Measurements from ENCODE around the gene SLC24A5. TPM values are rescaled to one million over a fixed set of nuclear protein-coding genes. Genes with fewer than 3 reads are reported as not detected.

The SLC24A5 gene
- total RNA-seq (2014; rRNA removed; shearing (Covaris generic)) (not detected in 2 replicates), total RNA-seq (2022) (not detected in 2 replicates), Bru-seq, nascent RNA (not detected), BruChase-seq, experiment 1, labeled RNA remaining after a 6-hour chase (percentile 11 among the genes with signal in this experiment), BruChase-seq, experiment 2, labeled RNA remaining after a 2-hour chase (not detected)
- long read RNA-seq, partial matches to known transcripts, result 0 of 29 reads
- long read RNA-seq, other reads (novel, unspliced or antisense), result 29 of 29 reads

DNA sequence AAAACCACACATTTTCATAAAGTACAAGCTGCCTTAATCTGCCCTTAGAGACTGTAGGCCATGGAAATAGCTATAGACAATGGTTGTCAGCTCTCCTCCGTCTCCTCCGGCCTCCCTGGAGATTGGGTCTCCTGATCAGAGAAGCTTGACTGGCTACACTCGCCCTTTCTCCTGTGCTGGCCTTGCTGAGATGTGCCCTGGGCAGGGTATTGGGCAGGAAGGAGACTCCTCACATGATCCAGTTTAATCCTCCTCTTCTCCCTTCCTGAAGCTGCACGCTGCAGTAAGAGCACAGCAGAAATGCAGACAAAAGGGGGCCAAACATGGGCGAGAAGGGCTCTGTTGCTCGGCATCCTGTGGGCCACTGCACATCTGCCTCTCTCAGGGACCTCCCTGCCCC, at the start of gene SLC24A5:
TSS of gene SLC24A5 (plus strand) at position 246 of the 400 bp plus-strand sequence. CDS start at position 301, 55 bp downstream.
- H2AFZ ChIP-seq (ENCODE audit: low read length), result no peak within 1 kb of the TSS
- intact Hi-C loops (cut with micrococcal nuclease; ENCODE audit: unreplicated experiment), result no loop called here
- H3K9me3 ChIP-seq (ENCODE audit: low read length), result no peaks in the 10 kb centered on the region
- ChIA-PET POLR2A (no interaction called here), CTCF (ENCODE audit: unreplicated experiment) (no interaction called here)
- H3K79me2 ChIP-seq (ENCODE audit: insufficient read depth, low read depth, low read length), result no peaks in the 10 kb centered on the region
- H3K9me2 ChIP-seq (ENCODE audit: insufficient read depth, low read length), result no peaks in the 10 kb centered on the region
- no peaks in the 10 kb centered on the region for H3K4me1 ChIP-seq (ENCODE audit: insufficient read depth, low read length, poor library complexity, severe bottlenecking)
- no peak within 1 kb of the TSS for H3K27ac ChIP-seq (ENCODE audit: low read depth, low read length, poor library complexity, severe bottlenecking)
- no TSS peak for BruUV-seq (replicated peaks)
- TF ChIP-seq CTCF (conservative IDR thresholded peaks at IDR 0.05; ENCODE audit: low read length) (no peak), EZH2phosphoT487 (IDR thresholded peaks at IDR 0.05; ENCODE audit: borderline replicate concordance, low read depth, low read length) (no peak)
- H3K36me3 ChIP-seq (ENCODE audit: insufficient read depth, low read length), result no peaks in the 10 kb centered on the region
- H3K4me3 ChIP-seq (ENCODE audit: low read depth, low read length, poor library complexity, severe bottlenecking), result no peak within 1 kb of the TSS
- no peaks in the 10 kb centered on the region for H4K20me1 ChIP-seq (ENCODE audit: insufficient read depth, low read length)
- no peak within 1 kb of the TSS for H3K4me2 ChIP-seq (ENCODE audit: low read length)
- DNase-seq (ENCODE audit: low spot score), result no peak

DNA sequence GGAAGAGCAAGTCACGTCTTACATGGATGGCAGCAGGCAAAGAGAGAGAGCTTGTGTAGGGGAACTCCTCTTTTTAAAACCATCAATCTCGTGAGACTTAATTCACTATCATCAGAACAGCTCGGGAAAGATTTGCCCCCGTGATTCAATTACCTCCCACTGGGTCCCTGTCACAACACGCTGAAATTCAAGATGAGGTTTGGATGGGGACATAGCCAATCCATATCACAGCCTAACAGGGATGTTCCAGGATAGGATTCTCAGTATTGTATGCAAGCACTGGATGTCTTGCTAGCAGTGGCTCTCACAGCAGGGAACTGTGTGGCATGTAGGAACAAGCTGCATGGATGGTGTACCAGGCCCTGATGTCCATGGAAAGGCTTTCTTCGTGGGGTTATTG, 47.8 kb upstream of the SLC24A5 start:
- Histone ChIP-seq H3K4me2 (ENCODE audit: low read length) (no peak overlapping the region), H3K79me2 (ENCODE audit: insufficient read depth, low read depth, low read length) (no peaks in the 10 kb centered on the region), H3K9me2 (ENCODE audit: insufficient read depth, low read length) (no peaks in the 10 kb centered on the region), H3K9me3 (ENCODE audit: low read length) (no peaks in the 10 kb centered on the region), H2AFZ (ENCODE audit: low read length) (no peak overlapping the region), H4K20me1 (ENCODE audit: insufficient read depth, low read length) (no peaks in the 10 kb centered on the region), H3K36me3 (ENCODE audit: insufficient read depth, low read length) (no peaks in the 10 kb centered on the region), H3K4me3 (ENCODE audit: low read depth, low read length, poor library complexity, severe bottlenecking) (no peak overlapping the region), H3K27ac (ENCODE audit: low read depth, low read length, poor library complexity, severe bottlenecking) (no peak overlapping the region), H3K4me1 (ENCODE audit: insufficient read depth, low read length, poor library complexity, severe bottlenecking) (no peaks in the 10 kb centered on the region)
- no TSS peak for BruUV-seq (replicated peaks)
- POLR2A ChIA-PET, result no interaction called here
- CTCF ChIA-PET (ENCODE audit: unreplicated experiment), result no interaction called here
- TF ChIP-seq CTCF (conservative IDR thresholded peaks at IDR 0.05; ENCODE audit: low read length) (no peak), EZH2phosphoT487 (IDR thresholded peaks at IDR 0.05; ENCODE audit: borderline replicate concordance, low read depth, low read length) (no peak)
- intact Hi-C loops (cut with micrococcal nuclease; ENCODE audit: unreplicated experiment), result no loop called here
- DNase-seq (ENCODE audit: low spot score), result no peak

GRCh38 chr15:48073881-48074280, 46.9 kb upstream of the SLC24A5 start:
- Histone ChIP-seq H3K9me3 (ENCODE audit: low read length) (no peaks in the 10 kb centered on the region), H2AFZ (ENCODE audit: low read length) (no peak overlapping the region), H3K4me2 (ENCODE audit: low read length) (no peak overlapping the region), H3K4me3 (ENCODE audit: low read depth, low read length, poor library complexity, severe bottlenecking) (no peak overlapping the region), H3K36me3 (ENCODE audit: insufficient read depth, low read length) (no peaks in the 10 kb centered on the region), H4K20me1 (ENCODE audit: insufficient read depth, low read length) (no peaks in the 10 kb centered on the region), H3K27ac (ENCODE audit: low read depth, low read length, poor library complexity, severe bottlenecking) (no peak overlapping the region), H3K9me2 (ENCODE audit: insufficient read depth, low read length) (no peaks in the 10 kb centered on the region), H3K4me1 (ENCODE audit: insufficient read depth, low read length, poor library complexity, severe bottlenecking) (no peaks in the 10 kb centered on the region), H3K79me2 (ENCODE audit: insufficient read depth, low read depth, low read length) (no peaks in the 10 kb centered on the region)
- BruUV-seq (replicated peaks), result no TSS peak
- POLR2A ChIA-PET, result no interaction called here
- TF ChIP-seq EZH2phosphoT487 (IDR thresholded peaks at IDR 0.05; ENCODE audit: borderline replicate concordance, low read depth, low read length) (no peak), CTCF (conservative IDR thresholded peaks at IDR 0.05; ENCODE audit: low read length) (no peak)
- intact Hi-C loops (cut with micrococcal nuclease; ENCODE audit: unreplicated experiment), result no loop called here
- DNase-seq (ENCODE audit: low spot score), result no peak
- CTCF ChIA-PET (ENCODE audit: unreplicated experiment), result no interaction called here

All from OCI-LY7 (cell line).